HL-60 (cell line): Measurements from ENCODE around the gene MAGI3.

Experiments
- CTCF ChIP-seq: IDR thresholded peaks from one replicate; pipeline ENCODE4 v1.5.1; 2011; ENCODE audit warnings: low read length, control low read depth, inconsistent platforms; ENCODE audit not compliant: insufficient read depth
- POLR2AphosphoS5 ChIP-seq: IDR thresholded peaks from 2 replicates; pipeline ENCODE4 v1.6.1; 2012; ENCODE audit warnings: low read depth

GRCh38 chr1:113394863-113395259 lies 4.5 kb downstream of the MAGI3 start:
- no peak for TF ChIP-seq CTCF
- no peak for TF ChIP-seq POLR2AphosphoS5
